HepG2 (cell line): ENCODE data around the gene RAB1B. TPM values are rescaled to one million over a fixed set of nuclear protein-coding genes. Genes with fewer than 3 reads are reported as not detected.
A peak's percentile ranks its signal among the peaks of the same experiment; 100 is the strongest.

Experiments
- BRF2 ChIP-seq: sonication (generic); formaldehyde crosslinking; IDR thresholded peaks from 2 replicates; pipeline ENCODE4 v1.8.1; 2022; ENCODE audit warnings: mild to moderate bottlenecking, missing genetic modification reagents
- CAMTA2 ChIP-seq: sonication (generic); formaldehyde crosslinking; IDR thresholded peaks from 2 replicates; pipeline ENCODE4 v1.4.0; 2020; ENCODE audit warnings: mild to moderate bottlenecking, missing genetic modification reagents, borderline replicate concordance
- EHMT2 ChIP-seq: fragments of 200-600 bp; sonication (generic); IDR thresholded peaks from 2 replicates; pipeline ENCODE4 v1.7.0; 2017; ENCODE audit warnings: antibody characterized with exemption, low read depth, low read length, borderline replicate concordance
- ELF3 ChIP-seq: IDR thresholded peaks from 2 replicates; pipeline ENCODE4 v1.6.1; 2016; ENCODE audit warnings: missing genetic modification reagents, missing compliant biosample characterization
- FOSL2 ChIP-seq: sonication (generic); formaldehyde crosslinking; IDR thresholded peaks from 2 replicates; pipeline ENCODE4 v1.4.0; 2020; ENCODE audit warnings: missing genetic modification reagents
- MATR3 ChIP-seq: sonication (generic); formaldehyde crosslinking; IDR thresholded peaks from 2 replicates; pipeline ENCODE4 v1.4.0; 2020; ENCODE audit warnings: missing genetic modification reagents
- MIER3 ChIP-seq: IDR thresholded peaks from 2 replicates; pipeline ENCODE4 v1.6.1; 2016; ENCODE audit warnings: missing compliant biosample characterization, borderline replicate concordance
- MXD3 ChIP-seq: IDR thresholded peaks from 2 replicates; pipeline ENCODE4 v1.6.1; 2016; ENCODE audit warnings: mild to moderate bottlenecking, missing biosample characterization, missing genetic modification reagents
- MYC ChIP-seq: sonication (generic); formaldehyde crosslinking; IDR thresholded peaks from 2 replicates; pipeline ENCODE4 v1.9.0; 2021; ENCODE audit warnings: missing genetic modification reagents, borderline replicate concordance
- TERF1 ChIP-seq: sonication (generic); formaldehyde crosslinking; IDR thresholded peaks from 2 replicates; pipeline ENCODE4 v1.8.0; 2022; ENCODE audit warnings: mild to moderate bottlenecking, missing genetic modification reagents, moderate library complexity
- THAP11 ChIP-seq: IDR thresholded peaks from 2 replicates; pipeline ENCODE4 v1.6.1; 2016; ENCODE audit warnings: missing biosample characterization, missing genetic modification reagents
- ZC3H13 ChIP-seq: sonication (generic); formaldehyde crosslinking; IDR thresholded peaks from 2 replicates; pipeline ENCODE4 v1.8.1; 2023; ENCODE audit warnings: mild to moderate bottlenecking, missing genetic modification reagents, moderate library complexity
- ZNF160 ChIP-seq: sonication (generic); formaldehyde crosslinking; IDR thresholded peaks from 2 replicates; pipeline ENCODE4 v1.8.0; 2022; ENCODE audit warnings: mild to moderate bottlenecking, inconsistent platforms, missing genetic modification reagents
- ZNF382 ChIP-seq: sonication (generic); formaldehyde crosslinking; IDR thresholded peaks from 2 replicates; pipeline ENCODE4 v1.5.0; 2020; ENCODE audit warnings: missing genetic modification reagents, mild to moderate bottlenecking, borderline replicate concordance
- ZNF430 ChIP-seq: sonication (generic); formaldehyde crosslinking; IDR thresholded peaks from 2 replicates; pipeline ENCODE4 v1.9.0; 2021; ENCODE audit warnings: mild to moderate bottlenecking, missing genetic modification reagents
- ZNF44 ChIP-seq: sonication (generic); formaldehyde crosslinking; IDR thresholded peaks from 2 replicates; pipeline ENCODE4 v1.5.1; 2020; ENCODE audit warnings: mild to moderate bottlenecking, missing genetic modification reagents
- ZNF501 ChIP-seq: sonication (generic); formaldehyde crosslinking; IDR thresholded peaks from 2 replicates; pipeline ENCODE4 v1.5.1; 2020; ENCODE audit warnings: mild to moderate bottlenecking, moderate library complexity, missing genetic modification reagents
- ZNF691 ChIP-seq: sonication (generic); formaldehyde crosslinking; IDR thresholded peaks from 2 replicates; pipeline ENCODE4 v1.4.0; 2020; ENCODE audit warnings: missing genetic modification reagents, low read depth, mild to moderate bottlenecking, borderline replicate concordance
- ZNF75D ChIP-seq: sonication (generic); formaldehyde crosslinking; IDR thresholded peaks from 2 replicates; pipeline ENCODE4 v1.8.1; 2023; ENCODE audit warnings: missing genetic modification reagents, mild to moderate bottlenecking, borderline replicate concordance
- ZNF800 ChIP-seq: sonication (generic); formaldehyde crosslinking; IDR thresholded peaks from 2 replicates; pipeline ENCODE4 v1.4.0; 2020; ENCODE audit warnings: missing genetic modification reagents
- polyA plus RNA-seq, 8 experiments: library from polyadenylated mRNA; depleted of rRNA in 3 of 8; stranded (reverse) in 7 of 8; unstranded in 1 of 8; fragments of >200 nt; fragmentation: Illumina TruSeq in 4 of 8; extraction: Trizol in 4 of 8; gene quantifications; 2 replicates each; pipeline versions ENCODE4 v1.2.1 to v1.2.3, GENCODE V29; 2011 to 2016; ENCODE audit warnings: low read depth in 4 of 8, missing spikeins in 1 of 8, mixed read lengths in 1 of 8; ENCODE audit not compliant: insufficient read depth in 1 of 8
- total RNA-seq, 5 experiments: library from RNA; depleted of rRNA; stranded (reverse); fragments of >200 nt; fragmentation: Illumina TruSeq; extraction: Trizol; gene quantifications; 2 replicates each; pipeline ENCODE4 v1.2.3, GENCODE V29; 2016; ENCODE audit warnings: low read depth in 1 of 5

Gene RAB1B
- total and polyA plus RNA-seq, 2 of the 13 experiments (the other 11 are each of a cell fraction or from before 2014, with no cell fraction given): 77.9 to 87.9 TPM

- no peak for TF ChIP-seq ZNF382 (CRISPR knock-in tag)
- peak; percentile 89 for TF ChIP-seq THAP11 (CRISPR knock-in tag)
- TF ChIP-seq MIER3 (CRISPR knock-in tag): peak; percentile 62; the same call in 1 of the 2 replicates
- TF ChIP-seq ZC3H13 (CRISPR knock-in tag): no peak; the same call in 1 of the 2 replicates
- TF ChIP-seq MATR3 (CRISPR knock-in tag): no peak
- no peak for TF ChIP-seq ZNF44 (CRISPR knock-in tag)
- peak; percentile 2; the same call in 1 of the 2 replicates for TF ChIP-seq ZNF501 (CRISPR knock-in tag)
- peak; percentile 37; the same call in 1 of the 2 replicates for TF ChIP-seq ELF3
- no peak for TF ChIP-seq CAMTA2 (CRISPR knock-in tag)
- TF ChIP-seq EHMT2: no peak
- TF ChIP-seq TERF1 (CRISPR knock-in tag): no peak; the same call in 1 of the 2 replicates
- peak; percentile 39; the same call in 1 of the 2 replicates for TF ChIP-seq MXD3 (CRISPR knock-in tag)
- peak; percentile 93 for TF ChIP-seq MYC (CRISPR knock-in tag)
- no peak for TF ChIP-seq ZNF160 (CRISPR knock-in tag)
- TF ChIP-seq ZNF691 (CRISPR knock-in tag): no peak
- 0 out of 2 replicates have a peak, but pooled peaks have one; percentile 32 for TF ChIP-seq ZNF800
- 0 out of 2 replicates have a peak, but pooled peaks have one; percentile 43 for TF ChIP-seq BRF2 (CRISPR knock-in tag)
- no peak for TF ChIP-seq ZNF75D (CRISPR knock-in tag)
- TF ChIP-seq ZNF430 (CRISPR knock-in tag): no peak
- peak; percentile 33; the same call in 1 of the 2 replicates for TF ChIP-seq FOSL2 (CRISPR knock-in tag)
These were observed 20.5 kb downstream of the RAB1B start, which contains the start of gene YIF1A (continued) for GRCh38 chr11:66288671-66289547.
